HG03196 (cell line): ENCODE measurements around the gene ANGPT4.

Experiments used
- ATAC-seq: cut with Tn5 transposase; IDR thresholded peaks from one replicate; pipeline ENCODE4 v1.9.1; 2021; ENCODE audit not compliant: unreplicated experiment

The ANGPT4 gene

DNA sequence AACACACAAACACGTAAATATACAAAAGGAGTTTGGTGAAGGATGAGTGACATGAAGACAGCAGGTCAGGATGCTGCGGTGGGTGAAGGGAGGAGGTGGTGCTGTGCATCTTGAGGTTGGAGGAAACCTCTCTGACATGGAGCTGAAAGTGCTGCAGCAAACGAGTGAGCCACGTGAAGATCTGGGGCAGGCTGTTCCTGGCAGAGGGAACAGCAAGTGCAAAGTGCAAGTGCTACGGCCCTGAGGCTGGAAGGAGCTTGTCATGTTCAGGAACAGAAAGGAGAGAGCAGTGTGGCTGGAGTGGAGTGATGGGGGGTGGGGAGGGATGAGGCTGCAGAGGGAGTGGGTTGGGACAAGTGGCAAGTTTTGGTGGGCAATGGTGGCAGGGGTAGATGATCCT lies 24.8 kb upstream of the ANGPT4 start:
- no peak for ATAC-seq

DNA sequence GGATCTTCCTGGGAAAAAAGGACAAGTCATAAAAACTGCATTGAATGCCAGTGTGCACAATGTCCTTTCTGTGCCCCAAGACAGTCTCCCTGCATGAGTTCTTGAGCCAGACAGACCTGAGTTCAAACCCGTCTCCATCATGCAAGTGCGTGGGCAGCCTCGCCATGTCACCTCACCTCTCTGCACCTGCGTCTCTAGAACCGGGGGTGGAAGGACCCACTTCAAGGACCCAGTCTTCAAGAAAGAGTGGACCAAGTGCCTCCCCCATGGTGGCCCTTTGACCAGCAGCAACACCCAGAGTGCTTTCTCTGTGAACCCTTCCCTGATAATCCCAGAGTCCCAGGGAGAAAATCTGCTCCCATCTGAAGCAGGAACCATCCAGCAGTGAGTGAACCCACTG lies 23.5 kb upstream of the ANGPT4 start:
- ATAC-seq, result no peak

DNA sequence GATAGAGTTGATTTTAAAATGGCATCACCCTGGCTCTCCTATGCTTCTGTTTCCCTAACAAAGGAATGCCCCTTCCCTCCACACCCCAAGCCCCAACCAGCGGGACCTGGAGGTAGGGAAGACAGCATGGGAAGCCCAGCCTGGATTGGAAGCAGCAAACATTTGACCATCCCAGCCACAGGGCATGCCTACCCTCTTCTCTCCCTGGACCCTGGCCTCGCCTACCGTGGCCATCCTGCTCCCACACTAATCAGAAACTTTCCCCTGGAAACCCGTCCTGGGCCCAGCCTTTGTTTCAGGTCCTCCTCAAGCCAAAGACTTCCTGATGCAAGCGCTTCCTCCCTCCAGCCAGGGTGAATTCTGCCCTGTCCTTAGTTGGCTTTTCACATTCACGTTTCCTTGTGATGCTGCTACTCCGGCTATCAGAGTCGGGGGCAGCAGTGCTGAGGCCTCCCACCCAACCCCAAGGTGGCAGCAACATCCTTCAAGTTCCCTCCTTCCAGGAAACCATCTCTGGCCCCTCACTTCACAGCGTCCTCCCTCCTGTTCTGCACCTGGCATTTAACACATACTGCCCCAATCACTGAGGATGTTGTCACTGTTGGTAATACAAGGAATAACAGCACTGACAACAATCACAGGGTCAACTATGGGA lies 18.2 kb upstream of the ANGPT4 start:
- no peak for ATAC-seq

DNA sequence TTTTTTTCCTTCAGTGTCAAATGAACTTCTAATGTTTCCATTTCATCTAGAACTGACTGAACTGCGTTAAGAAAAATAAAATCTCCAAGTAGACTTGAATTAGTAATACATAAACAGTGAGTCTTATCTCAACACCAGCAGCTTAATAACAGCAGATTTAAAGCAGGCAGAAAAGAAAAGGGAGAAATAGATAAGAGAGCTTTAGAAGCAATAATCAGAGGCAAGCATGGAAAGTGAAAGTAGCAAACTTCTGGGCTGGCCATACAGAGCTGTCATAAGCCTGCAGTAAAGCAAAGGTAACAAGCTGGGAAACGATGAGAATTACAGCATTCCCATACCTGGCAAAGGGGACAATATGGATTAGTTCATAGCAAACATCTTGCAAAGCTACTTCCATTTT lies 16.9 kb upstream of the ANGPT4 start:
- ATAC-seq, result no peak

DNA sequence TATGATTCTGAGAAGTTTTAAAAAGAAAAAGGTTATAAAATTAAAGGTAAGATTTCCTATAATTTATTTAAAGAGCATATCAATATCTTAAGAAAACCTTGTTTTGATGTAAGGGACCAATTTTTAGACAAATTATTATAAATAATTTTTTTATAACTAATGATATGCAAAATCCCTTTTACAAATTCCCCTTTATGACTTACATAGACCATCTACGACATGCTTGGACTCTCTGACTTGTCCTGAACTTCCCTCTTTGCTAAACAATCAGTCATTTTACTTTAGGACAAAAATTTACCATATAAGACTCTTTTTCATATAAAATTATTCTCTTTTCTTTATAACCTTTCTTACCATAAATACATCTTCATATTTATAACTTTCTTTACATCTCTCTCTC lies 15.3 kb upstream of the ANGPT4 start:
- no peak for ATAC-seq

DNA sequence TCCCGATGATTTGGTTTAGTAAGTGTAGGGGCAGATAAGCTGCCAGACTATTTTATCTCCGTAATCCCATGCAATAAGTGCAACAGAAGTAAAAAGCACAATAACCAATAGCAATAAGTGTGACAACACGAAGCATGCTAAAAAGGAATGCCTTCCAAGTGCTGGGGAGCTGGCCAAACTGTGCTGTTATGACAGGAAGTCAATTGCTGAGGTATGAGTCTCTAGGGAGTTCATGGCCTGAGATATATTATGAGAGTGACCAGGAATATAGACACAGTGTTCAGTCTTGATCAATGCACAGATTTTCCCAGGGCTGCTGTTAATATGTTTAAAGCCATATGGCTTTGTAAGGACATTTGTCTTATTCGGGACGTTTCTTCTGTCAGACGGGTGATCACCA lies 10.5 kb upstream of the ANGPT4 start:
- ATAC-seq, result no peak

DNA sequence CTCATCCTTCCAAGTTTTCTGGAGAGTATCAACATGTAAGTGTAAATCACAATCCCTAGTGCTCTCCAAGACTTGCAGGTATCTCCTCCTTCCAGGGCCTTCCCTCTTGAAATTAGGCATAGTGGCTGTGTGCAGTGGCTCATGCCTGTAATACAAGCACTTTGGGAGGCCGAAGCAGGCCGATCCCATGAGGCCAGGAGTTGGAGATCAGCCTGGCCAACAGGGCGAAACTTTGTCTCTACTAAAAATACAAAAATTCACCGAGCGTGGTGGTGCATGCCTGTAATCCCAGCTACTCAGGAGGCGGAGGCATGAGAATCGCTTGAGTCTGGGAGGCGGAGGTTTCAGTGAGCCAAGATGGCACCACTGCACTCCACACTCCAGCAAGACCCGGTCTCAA lies 9.4 kb upstream of the ANGPT4 start:
- ATAC-seq, result no peak

DNA sequence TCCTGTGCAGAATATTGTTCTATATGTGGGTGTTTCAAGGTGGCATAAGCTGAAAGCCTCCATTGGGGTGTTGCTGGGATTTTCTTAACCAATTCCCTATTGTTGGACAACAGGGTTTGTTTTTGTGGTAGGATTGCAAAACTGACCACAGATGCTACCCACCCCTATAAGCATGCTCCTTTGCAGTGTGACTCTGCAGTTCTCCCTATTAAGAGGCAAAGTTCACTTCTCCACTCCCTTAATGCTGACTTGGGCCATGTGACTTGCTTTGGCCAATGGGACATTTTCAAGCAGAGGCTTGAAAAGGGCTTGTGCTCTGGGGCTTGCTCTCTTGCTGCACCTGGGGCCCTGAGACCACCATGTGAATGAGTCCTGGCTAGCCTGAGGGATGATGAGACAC lies 8.5 kb upstream of the ANGPT4 start:
- ATAC-seq, result no peak

DNA sequence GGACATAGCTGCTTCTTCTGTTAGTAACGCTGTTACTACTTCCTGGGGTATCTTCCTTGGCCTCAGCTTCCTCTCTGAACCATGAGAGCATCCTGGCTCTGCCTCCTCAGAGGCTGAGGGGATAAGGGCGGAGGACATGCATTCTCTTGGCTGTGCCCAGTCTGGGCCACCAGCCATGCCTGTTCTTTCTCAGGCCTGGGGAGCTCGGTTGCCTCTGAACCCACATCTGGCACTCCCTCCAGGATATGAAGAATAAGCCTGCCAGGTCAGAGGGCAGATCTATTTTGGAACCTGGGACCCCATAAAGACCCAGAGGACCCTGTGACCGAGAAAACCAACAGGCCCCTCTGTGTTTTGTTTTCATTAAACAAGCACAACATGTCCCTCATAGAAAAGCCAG lies 6.6 kb upstream of the ANGPT4 start:
- ATAC-seq, result no peak

DNA sequence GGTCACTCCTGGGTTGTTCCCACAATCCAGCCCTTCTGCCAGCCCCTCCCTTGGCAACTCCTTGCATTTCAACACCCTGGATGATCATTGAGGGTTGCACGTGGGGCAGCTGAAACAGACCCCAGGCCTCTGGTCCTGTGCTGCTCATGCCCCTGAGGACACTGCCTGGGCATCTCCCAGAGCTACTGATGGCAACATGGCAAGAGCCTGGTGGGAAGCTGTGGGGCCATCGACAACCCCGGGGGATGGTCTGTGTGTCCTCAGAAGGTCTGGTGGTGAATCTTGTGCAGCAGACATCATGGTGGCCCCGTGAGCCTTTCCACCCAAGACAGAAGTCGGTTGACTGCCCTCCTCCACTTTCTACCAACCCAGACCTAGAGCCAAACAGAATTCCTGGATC lies 4.9 kb upstream of the ANGPT4 start:
- ATAC-seq, result no peak

DNA sequence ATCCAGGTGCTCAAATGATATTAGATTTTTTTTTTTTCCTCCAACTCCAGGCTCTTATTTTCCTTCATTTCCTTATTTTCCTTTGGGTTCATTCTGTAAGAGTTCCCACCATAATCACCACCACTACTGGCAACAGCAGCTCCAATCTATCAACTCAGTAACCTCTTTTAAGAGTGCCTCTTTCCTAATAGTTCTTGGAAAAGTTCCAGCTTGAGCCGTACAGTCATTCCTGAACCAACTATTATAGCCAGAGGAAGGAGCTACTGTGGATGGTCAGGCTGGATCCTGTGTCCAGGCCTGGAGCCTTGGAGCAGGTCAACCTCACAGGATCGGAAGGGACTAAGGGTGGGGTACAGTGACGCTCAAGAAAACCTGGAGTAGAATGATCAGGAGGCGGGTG lies 4.2 kb upstream of the ANGPT4 start:
- no peak for ATAC-seq

DNA sequence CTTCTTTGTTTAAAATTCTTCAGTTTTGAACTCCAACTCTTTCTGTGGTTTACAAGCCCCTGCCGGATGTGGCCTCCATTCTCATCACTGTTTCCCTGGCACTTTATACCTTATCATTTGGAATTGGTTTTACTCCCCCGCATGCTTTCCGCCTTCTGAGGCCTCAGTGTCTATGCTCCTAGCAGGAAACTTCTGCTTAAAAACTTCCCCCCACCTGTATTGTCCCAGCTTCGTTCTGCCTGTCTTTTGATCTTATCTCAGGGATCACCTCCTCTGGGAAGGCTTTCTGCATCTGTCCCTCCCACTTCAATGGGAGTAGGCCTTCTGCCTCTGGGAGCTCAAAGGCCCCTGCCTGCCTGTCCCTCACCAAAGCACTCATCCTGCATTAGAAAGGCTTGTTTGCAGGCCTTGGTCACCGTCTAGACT lies 3.4 kb upstream of the ANGPT4 start:
- no peak for ATAC-seq

DNA sequence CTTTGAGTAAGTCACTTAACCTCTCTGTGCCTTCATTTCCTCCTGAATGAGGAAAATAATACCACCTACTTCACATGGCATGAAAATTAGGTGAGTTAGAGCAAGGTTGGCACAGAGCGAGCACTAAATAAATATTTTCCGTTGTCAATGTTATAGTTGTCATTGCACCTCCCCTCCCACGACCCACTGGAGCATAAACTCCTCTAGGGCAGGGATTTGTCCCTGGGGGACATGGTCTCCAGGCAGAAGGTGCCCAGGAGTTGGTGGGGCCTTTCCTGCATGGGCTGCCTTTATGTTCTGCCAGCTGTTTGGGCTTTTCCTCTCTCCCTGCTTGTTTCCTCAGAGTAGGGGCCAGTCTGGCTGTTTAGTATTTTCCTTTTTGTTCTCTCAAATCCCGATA lies 1.3 kb upstream of the ANGPT4 start:
- no peak for ATAC-seq

DNA sequence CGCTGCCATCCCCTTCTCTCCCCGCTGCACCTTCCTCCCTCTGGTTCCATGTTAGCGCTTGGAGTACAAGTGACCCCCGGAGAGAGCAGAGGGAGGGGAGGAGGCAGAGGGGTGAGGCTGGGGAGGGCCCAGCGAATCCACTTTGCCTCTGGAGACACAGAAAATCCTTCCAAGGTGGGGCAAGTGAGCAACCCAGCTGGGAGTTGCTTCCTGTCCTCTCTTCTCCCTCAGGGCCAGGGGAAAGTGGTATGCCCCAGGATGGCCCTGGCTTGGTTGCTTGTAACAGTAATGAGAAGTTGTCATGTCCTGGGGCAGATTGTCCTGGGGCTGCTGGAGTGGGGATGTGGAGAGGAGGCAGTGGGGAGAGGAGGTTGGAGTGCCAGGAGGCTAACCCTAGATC lies 691 bp upstream of the ANGPT4 start:
- ATAC-seq, result no peak

DNA sequence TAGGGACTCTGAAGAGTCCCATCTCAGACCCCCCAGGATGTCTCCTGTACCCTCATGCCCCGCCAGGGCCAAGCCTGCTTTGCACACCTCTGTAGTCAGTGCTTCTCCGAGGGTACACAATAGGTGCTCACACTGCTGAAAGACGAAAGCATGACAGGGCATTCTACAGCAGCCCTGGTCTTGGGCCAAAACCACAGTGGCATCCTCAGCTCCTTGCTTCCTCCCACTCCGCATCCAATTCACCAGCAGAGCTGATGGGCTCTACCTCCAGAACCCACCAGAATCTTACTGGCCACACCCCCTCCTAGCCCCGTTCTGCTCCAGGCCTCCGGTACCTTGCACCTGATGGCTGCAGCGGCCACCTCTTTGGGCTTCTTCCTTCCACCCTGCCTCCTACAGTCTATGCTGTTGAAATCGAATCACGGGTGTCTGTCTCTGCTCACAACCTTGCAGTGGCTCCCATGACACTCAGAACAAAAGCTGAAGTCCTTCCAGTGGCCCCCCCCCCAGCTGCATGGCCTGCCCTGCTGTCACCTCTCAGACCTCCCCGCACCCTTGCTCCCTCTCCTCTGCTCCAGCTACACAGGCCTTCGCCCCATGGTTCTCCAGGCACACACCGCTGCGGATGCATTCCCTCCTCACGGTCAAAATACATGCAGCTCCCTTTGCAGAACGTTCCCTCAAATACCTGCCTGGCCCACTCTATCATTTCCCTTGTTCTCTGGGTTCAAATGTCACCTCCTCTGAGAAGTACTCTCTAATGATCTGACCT lies 1.2 kb downstream of the ANGPT4 start:
- ATAC-seq, result no peak

DNA sequence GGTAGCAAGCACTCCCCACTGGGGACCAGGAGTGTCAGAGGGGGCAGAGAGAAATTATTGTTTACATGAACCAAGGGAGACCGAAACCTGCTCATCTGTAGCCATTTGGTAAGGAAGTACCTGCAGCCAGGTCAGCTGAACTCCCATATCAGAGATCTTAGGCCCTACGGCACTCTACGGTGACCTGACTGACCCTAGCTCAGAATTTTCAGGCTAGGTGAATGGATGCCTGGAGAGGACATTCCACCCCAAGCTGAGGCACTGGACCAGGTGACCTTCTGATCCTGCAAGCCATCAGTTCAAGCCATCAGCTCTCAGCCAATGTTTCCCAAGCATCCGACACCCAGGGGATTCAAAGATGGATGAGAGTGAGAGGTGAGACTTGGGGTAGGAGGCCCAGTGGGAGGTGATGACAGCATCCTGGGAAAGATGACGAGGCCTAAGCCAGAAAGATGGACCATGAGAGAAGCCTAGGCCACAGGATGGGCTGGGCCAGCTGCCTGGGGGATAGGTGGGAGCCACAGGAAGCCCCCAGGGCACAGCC lies 2.8 kb downstream of the ANGPT4 start:
- ATAC-seq, result no peak

DNA sequence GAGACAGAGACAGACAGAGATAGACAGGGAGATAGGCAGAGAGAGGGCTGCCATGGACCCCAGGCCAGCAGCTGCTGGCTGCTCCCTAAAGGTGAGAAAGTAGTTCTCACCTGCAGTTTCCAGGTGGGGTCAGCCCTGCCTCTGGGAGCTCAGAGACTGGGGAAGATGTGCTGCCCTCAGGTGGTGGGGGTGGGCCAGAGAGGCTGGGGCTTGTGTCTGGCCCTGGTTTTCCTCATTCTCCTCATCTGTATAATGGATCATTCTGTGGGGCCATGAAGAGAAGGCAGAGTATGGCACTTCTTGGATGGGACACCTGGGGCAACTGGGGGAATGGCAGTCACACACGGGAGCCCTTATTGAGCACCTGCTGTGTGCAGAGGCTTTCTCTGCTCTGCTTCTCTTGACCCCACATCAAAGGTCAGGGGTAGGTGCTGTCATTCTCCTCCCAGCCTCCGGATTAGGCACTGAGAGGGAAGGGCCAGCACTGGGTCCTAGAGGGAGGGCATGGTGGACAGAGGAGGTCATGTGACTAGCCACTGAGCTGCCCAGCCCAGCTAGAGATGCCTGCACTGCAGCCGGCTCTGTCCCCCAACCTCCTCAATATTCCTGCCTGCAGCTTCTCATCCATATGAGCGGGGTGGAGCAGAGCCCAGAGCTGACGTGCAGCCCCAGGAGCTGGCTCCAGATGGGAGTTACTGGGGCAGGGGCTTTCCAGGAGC lies 4.1 kb downstream of the ANGPT4 start:
- ATAC-seq, result no peak

DNA sequence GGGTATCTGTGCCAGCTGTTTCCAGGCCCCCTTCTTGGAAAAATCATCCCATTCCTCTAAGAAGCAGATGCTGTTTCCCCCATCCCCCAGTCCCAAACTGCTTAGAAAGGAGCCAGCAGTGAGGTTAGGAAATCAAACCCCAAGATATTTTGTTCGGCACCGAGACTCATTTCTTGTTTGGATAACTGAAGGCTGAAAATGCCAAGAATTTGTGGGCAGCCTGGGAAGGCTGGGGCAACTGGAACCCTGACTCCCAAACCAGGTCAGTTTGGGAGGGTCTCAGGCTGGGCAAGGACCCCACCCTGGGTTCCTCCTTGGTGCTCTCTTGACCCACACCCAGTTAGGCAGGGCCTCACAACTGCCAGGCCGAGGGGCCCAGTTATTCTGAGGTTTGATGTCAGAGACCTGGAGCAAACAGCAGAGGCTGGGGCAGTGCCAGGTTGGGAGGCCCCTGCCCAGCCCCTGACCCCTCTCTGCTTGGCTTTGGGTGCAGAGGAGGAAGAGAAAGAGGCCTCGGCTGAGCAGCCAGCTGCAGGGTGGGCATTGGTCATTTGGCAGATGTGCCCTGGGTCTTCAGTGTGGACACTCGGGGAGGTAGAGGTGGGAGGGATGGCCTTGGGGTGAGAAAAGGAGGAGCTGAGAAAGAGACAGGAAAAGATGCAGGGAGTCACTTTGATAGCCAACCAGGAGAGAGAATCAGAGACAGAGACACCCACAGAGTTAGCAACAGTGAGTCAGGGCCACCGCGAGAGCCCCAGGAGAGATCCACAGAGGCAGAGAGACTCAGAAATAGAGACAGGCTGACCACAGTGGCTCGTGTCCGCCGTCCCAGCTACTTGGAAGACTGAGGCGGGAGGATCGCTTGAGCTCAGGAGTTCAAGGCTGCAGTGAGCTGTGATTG lies 5.0 kb downstream of the ANGPT4 start:
- no peak for ATAC-seq

DNA sequence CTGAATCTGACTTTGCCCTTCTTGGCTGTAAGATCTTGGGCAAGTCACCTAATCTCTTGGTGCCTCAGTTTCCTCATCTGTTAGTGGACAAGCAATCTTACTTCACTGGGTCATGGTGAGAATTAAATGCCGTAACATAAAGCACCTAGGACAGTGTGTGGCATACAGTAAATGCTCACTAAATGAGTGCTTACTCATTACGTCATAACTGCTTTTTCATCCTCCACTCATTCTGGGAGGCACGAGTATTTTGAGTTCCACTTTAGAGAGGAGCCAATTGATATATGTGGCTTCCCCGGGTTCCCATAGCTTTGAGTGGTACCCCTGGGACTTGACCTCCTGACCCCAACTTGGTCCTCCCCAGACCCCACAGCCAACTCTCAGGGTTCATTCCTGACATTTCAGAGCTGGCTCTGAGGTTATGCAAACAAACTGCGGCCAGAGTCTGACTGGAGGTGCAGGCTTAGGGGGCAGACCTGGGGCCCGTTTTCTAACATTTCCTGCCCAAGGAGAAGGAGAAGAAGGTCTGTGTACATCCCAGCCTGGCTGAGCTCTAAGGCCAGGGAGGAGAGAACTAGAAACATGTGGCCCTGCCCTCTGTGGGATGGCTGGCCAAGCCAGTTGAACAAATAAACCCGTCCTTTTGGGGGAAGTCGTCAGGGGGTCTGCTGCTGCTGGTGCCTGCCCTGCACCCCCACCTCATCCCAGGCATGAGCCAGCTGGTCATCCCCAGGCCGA lies 5.8 kb downstream of the ANGPT4 start:
- ATAC-seq, result no peak

DNA sequence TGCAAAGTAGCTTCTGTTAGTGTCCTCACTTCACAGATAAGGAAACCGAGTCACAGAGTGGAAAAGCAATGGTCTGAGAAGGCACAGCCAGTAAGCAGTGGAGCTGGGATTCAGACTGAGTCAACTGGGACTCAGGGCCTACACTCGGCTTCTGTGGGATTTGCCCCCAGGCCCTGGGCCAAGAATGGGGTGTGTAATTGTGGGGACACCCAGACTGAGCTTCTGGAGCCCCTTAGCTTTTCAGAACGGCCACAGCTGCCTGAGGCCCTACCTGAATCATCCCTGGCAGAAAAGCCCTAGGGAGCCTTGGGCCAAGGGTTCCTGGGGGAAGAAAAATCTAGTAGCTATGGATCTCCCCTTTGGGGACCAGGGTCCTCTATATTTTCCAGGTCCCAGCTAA lies 6.5 kb downstream of the ANGPT4 start:
- ATAC-seq, result no peak
